Liver (tissue), 9 donors: ENCODE data around the gene RASGRF1. TPM values are rescaled to one million over a fixed set of nuclear protein-coding genes. Genes with fewer than 3 reads are reported as not detected.

Source experiments
- DNase-seq: peaks from one replicate; pipeline ENCODE4 v3.0.0-alpha.2; 2017; ENCODE audit warnings: low spot score
- H3K27ac ChIP-seq, 2 donors: one replicate each; pipeline ENCODE4 v1.7.0; 2013; ENCODE audit warnings: inconsistent platforms in 2 of 2, low read length in 2 of 2, control low read depth in 1 of 2, low read depth in 1 of 2, mild to moderate bottlenecking in 1 of 2
- H3K27me3 ChIP-seq, 4 donors: one replicate each; pipeline versions ENCODE4 v1.6.1 to v1.7.0; 2013; ENCODE audit warnings: low read length in 3 of 4, inconsistent platforms in 1 of 4, mild to moderate bottlenecking in 1 of 4, moderate library complexity in 1 of 4; ENCODE audit not compliant: control insufficient read depth in 4 of 4, insufficient read depth in 4 of 4
- H3K36me3 ChIP-seq, 4 donors: one replicate each; pipeline versions ENCODE4 v1.6.1 to v1.7.0; 2013; ENCODE audit warnings: low read length in 3 of 4, mild to moderate bottlenecking in 3 of 4, low read depth in 1 of 4, moderate library complexity in 1 of 4; ENCODE audit not compliant: control insufficient read depth in 4 of 4, insufficient read depth in 3 of 4
- H3K4me1 ChIP-seq, 4 donors: one replicate each; pipeline versions ENCODE4 v1.6.1 to v1.7.0; 2013; ENCODE audit warnings: low read length in 3 of 4, mild to moderate bottlenecking in 3 of 4, moderate library complexity in 1 of 4; ENCODE audit not compliant: control insufficient read depth in 4 of 4, insufficient read depth in 4 of 4
- H3K4me3 ChIP-seq, 3 donors: one replicate each; pipeline versions ENCODE4 v1.6.1 to v1.7.0; 2013; ENCODE audit warnings: low read length in 3 of 3, control low read depth in 1 of 3, low read depth in 1 of 3, mild to moderate bottlenecking in 1 of 3
- H3K9ac ChIP-seq, 2 donors: one replicate each; pipeline ENCODE4 v1.7.0; 2013; ENCODE audit warnings: low read length in 2 of 2, mild to moderate bottlenecking in 2 of 2, moderate library complexity in 2 of 2, control low read depth in 1 of 2, low read depth in 1 of 2
- H3K9me3 ChIP-seq, 4 donors: one replicate each; pipeline versions ENCODE4 v1.6.1 to v1.7.0; 2013; ENCODE audit warnings: low read length in 3 of 4; ENCODE audit not compliant: control insufficient read depth in 4 of 4
- EGR1 ChIP-seq, 2 donors: IDR thresholded peaks; 2 replicates each; pipeline ENCODE4 v1.6.1; 2016 to 2018; ENCODE audit warnings: antibody characterized with exemption in 2 of 2, low read depth in 2 of 2
- FOXA1 ChIP-seq: IDR thresholded peaks from 2 replicates; pipeline ENCODE4 v1.6.1; 2016; ENCODE audit warnings: antibody characterized with exemption
- FOXA2 ChIP-seq: IDR thresholded peaks from 2 replicates; pipeline ENCODE4 v1.6.1; 2016; ENCODE audit warnings: antibody characterized with exemption
- GABPA ChIP-seq, 2 donors: IDR thresholded peaks in 1 of 2; conservative IDR thresholded peaks in 1 of 2; 2 replicates each; pipeline ENCODE4 v1.6.1; 2016; ENCODE audit warnings: antibody characterized with exemption in 2 of 2, mild to moderate bottlenecking in 1 of 2, moderate library complexity in 1 of 2
- HNF4A ChIP-seq, 2 donors: conservative IDR thresholded peaks; 2 replicates each; pipeline ENCODE4 v1.6.1; 2016; ENCODE audit warnings: antibody characterized with exemption in 2 of 2, mild to moderate bottlenecking in 2 of 2
- HNF4G ChIP-seq: IDR thresholded peaks from 2 replicates; pipeline ENCODE4 v1.6.1; 2016; ENCODE audit warnings: antibody characterized with exemption
- JUND ChIP-seq, 2 donors: IDR thresholded peaks; 2 replicates each; pipeline ENCODE4 v1.6.1; 2016; ENCODE audit warnings: antibody characterized with exemption in 2 of 2
- NR2F2 ChIP-seq: IDR thresholded peaks from 2 replicates; pipeline ENCODE4 v1.6.1; 2016; ENCODE audit warnings: antibody characterized with exemption
- RAD21 ChIP-seq, 2 donors: IDR thresholded peaks; 2 replicates each; pipeline ENCODE4 v1.6.1; 2016; ENCODE audit warnings: antibody characterized with exemption in 2 of 2, mild to moderate bottlenecking in 2 of 2
- REST ChIP-seq: IDR thresholded peaks from 2 replicates; pipeline ENCODE4 v1.6.1; 2016; ENCODE audit warnings: antibody characterized with exemption, mild to moderate bottlenecking
- RXRA ChIP-seq, 2 donors: IDR thresholded peaks; 2 replicates each; pipeline ENCODE4 v1.6.1; 2017 to 2018; ENCODE audit warnings: antibody characterized with exemption in 2 of 2, mild to moderate bottlenecking in 1 of 2
- SP1 ChIP-seq: IDR thresholded peaks from 2 replicates; pipeline ENCODE4 v1.6.1; 2018; ENCODE audit warnings: antibody characterized with exemption, mild to moderate bottlenecking
- TAF1 ChIP-seq: conservative IDR thresholded peaks from 2 replicates; pipeline ENCODE4 v1.6.1; 2016; ENCODE audit warnings: antibody characterized with exemption, mild to moderate bottlenecking
- YY1 ChIP-seq: IDR thresholded peaks from 2 replicates; pipeline ENCODE4 v1.6.1; 2016; ENCODE audit warnings: antibody characterized with exemption, mild to moderate bottlenecking
- WGBS: extraction: QIAGEN DNeasy Blood & Tissue Kit; methylation state at CpG from one replicate; pipeline ENCODE4 v1.1.7; 2013; 5-methylcytosine and 5-hydroxymethylcytosine counted together
- polyA plus RNA-seq, 2 donors: library from polyadenylated mRNA; stranded (reverse) in 1 of 2; unstranded in 1 of 2; fragments of 200-250 nt in 1 of 2; fragments of >200 nt in 1 of 2; fragmentation: Nextera tagmentation in 1 of 2; extraction: Ambion mirVana in 1 of 2; gene quantifications; one replicate each; pipeline versions ENCODE4 v1.2.1 to v1.2.3, GENCODE V29; 2013 to 2015
- total RNA-seq, 2 donors: library from RNA; depleted of rRNA; stranded (reverse); fragments of >200 nt; gene quantifications; one replicate each; pipeline ENCODE4 v1.2.3, GENCODE V29; 2014
- TF ChIP-seq, protein P1 (sequence below): IDR thresholded peaks from 2 replicates; pipeline ENCODE4 v1.6.1; 2016; ENCODE audit warnings: antibody characterized with exemption
- TF ChIP-seq, protein P2 (sequence below): IDR thresholded peaks from 2 replicates; pipeline ENCODE4 v1.6.1; 2016; ENCODE audit warnings: antibody characterized with exemption
- TF ChIP-seq, protein P3 (sequence below): fragments of 150-350 bp; IDR thresholded peaks from 2 replicates; pipeline ENCODE4 v1.5.1; 2017; ENCODE audit warnings: improper control_type of control experiment, low read depth, low read length; ENCODE audit not compliant: missing input control
- TF ChIP-seq, protein P4 (sequence below): IDR thresholded peaks from 2 replicates; pipeline ENCODE4 v1.6.1; 2016; ENCODE audit warnings: antibody characterized with exemption
- donor health status: healthy.
- donor health status: healthy.
- donor health status: healthy.
- donor health status: healthy.
- donor health status: healthy.

Gene RASGRF1
- total and polyA plus RNA-seq, 4 donors: 0.28 TPM; not detected in 3

- no peak for TF ChIP-seq SP1
- no peak for TF ChIP-seq JUND (IDR thresholded peaks at IDR 0.05)
- TF ChIP-seq FOXA1: no peak
- no peak for TF ChIP-seq NR2F2
- TF ChIP-seq FOXA2: no peak
- TF ChIP-seq, protein P1, sequence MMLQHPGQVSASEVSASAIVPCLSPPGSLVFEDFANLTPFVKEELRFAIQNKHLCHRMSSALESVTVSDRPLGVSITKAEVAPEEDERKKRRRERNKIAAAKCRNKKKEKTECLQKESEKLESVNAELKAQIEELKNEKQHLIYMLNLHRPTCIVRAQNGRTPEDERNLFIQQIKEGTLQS: no peak
- TF ChIP-seq TAF1: no peak
- TF ChIP-seq HNF4G: no peak
- TF ChIP-seq HNF4A (conservative IDR thresholded peaks at IDR 0.05): no peak
- no peak for TF ChIP-seq EGR1 (IDR thresholded peaks at IDR 0.05; ENCODE audit: low read depth in 2 of 2)
- Histone ChIP-seq H3K27me3 (no peaks in the 10 kb centered on the region), H3K9me3 (no peaks in the 10 kb centered on the region), H3K4me3 (no peak overlapping the region), H3K27ac (no peak overlapping the region), H3K4me1 (no peaks in the 10 kb centered on the region), H3K36me3 (no peaks in the 10 kb centered on the region), H3K9ac (no peak overlapping the region)
- 94% methylated on average over 4 of the region's 4 CpGs for WGBS
- DNase-seq: no peak
These were observed 54.3 kb downstream of the RASGRF1 start for GRCh38 chr15:79036323-79036722.

- no peaks in the 10 kb centered on the region for H3K9me3 ChIP-seq
- no peak for DNase-seq
- no peak overlapping the region for H3K27ac ChIP-seq
- H3K9ac ChIP-seq: no peak overlapping the region
- 46% methylated on average over 18 of the region's 18 CpGs for WGBS
- H3K27me3 ChIP-seq: no peaks in the 10 kb centered on the region
- H3K4me1 ChIP-seq: no peaks in the 10 kb centered on the region
- no peak overlapping the region for H3K4me3 ChIP-seq
- TF ChIP-seq HNF4A (conservative IDR thresholded peaks at IDR 0.05): no peak
- H3K36me3 ChIP-seq: no peaks in the 10 kb centered on the region
These were observed 54.8 kb downstream of the RASGRF1 start for GRCh38 chr15:79035814-79036213.

DNA sequence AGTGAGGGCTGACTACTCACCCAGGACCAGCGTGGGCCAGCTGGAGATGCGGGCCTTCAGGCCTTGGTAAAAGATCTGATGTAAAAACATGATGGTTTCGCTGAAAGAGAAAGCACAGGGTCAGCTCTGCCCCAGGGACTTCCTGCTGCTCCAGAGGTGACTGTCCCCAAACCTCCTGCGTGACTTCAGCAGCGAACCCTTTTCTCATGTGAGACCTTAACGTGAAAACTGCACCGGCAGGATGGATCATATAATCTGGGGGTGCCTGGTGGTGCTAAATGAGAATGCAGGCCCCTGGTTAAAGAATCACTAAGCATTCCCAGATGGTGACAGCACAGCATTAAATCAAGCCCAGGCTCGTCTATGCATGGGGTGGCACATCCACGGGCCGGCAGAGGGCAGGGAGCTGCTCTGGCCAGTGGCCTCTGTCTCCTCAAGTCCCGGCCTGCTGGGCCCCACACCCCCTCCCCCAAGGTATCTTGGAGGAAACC, 55.4 kb downstream of the RASGRF1 start:
- H3K36me3 ChIP-seq: no peaks in the 10 kb centered on the region
- TF ChIP-seq RAD21 (IDR thresholded peaks at IDR 0.05) (no peak), REST (no peak), YY1 (no peak), RXRA (IDR thresholded peaks at IDR 0.05) (no peak), FOXA2 (no peak), SP1 (no peak), GABPA (IDR thresholded peaks at IDR 0.05 in 1 of 2, conservative IDR thresholded peaks at IDR 0.05 in 1 of 2) (no peak), JUND (IDR thresholded peaks at IDR 0.05) (no peak), TAF1 (no peak), HNF4A (conservative IDR thresholded peaks at IDR 0.05) (no peak), EGR1 (IDR thresholded peaks at IDR 0.05; ENCODE audit: low read depth in 2 of 2) (no peak), NR2F2 (no peak)
- TF ChIP-seq, protein P2, sequence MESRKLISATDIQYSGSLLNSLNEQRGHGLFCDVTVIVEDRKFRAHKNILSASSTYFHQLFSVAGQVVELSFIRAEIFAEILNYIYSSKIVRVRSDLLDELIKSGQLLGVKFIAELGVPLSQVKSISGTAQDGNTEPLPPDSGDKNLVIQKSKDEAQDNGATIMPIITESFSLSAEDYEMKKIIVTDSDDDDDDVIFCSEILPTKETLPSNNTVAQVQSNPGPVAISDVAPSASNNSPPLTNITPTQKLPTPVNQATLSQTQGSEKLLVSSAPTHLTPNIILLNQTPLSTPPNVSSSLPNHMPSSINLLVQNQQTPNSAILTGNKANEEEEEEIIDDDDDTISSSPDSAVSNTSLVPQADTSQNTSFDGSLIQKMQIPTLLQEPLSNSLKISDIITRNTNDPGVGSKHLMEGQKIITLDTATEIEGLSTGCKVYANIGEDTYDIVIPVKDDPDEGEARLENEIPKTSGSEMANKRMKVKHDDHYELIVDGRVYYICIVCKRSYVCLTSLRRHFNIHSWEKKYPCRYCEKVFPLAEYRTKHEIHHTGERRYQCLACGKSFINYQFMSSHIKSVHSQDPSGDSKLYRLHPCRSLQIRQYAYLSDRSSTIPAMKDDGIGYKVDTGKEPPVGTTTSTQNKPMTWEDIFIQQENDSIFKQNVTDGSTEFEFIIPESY: no peak
- TF ChIP-seq, protein P1: no peak
- TF ChIP-seq, protein P3, sequence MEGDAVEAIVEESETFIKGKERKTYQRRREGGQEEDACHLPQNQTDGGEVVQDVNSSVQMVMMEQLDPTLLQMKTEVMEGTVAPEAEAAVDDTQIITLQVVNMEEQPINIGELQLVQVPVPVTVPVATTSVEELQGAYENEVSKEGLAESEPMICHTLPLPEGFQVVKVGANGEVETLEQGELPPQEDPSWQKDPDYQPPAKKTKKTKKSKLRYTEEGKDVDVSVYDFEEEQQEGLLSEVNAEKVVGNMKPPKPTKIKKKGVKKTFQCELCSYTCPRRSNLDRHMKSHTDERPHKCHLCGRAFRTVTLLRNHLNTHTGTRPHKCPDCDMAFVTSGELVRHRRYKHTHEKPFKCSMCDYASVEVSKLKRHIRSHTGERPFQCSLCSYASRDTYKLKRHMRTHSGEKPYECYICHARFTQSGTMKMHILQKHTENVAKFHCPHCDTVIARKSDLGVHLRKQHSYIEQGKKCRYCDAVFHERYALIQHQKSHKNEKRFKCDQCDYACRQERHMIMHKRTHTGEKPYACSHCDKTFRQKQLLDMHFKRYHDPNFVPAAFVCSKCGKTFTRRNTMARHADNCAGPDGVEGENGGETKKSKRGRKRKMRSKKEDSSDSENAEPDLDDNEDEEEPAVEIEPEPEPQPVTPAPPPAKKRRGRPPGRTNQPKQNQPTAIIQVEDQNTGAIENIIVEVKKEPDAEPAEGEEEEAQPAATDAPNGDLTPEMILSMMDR: no peak
- TF ChIP-seq, protein P4, sequence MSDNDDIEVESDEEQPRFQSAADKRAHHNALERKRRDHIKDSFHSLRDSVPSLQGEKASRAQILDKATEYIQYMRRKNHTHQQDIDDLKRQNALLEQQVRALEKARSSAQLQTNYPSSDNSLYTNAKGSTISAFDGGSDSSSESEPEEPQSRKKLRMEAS: no peak
- H3K27me3 ChIP-seq: no peaks in the 10 kb centered on the region
- no peaks in the 10 kb centered on the region for H3K4me1 ChIP-seq
- DNase-seq: no peak
- H3K9ac ChIP-seq: no peak overlapping the region
- H3K27ac ChIP-seq: no peak overlapping the region
- WGBS: 71% methylated on average over 11 of the region's 11 CpGs
- no peaks in the 10 kb centered on the region for H3K9me3 ChIP-seq
- H3K4me3 ChIP-seq: no peak overlapping the region
